A673 (cell line): Measurements from ENCODE around the gene WDR88.

Source experiments
- EZH2 ChIP-seq: fragments of 200-600 bp; sonication (generic); IDR thresholded peaks from 2 replicates; pipeline ENCODE4 v1.6.1; 2017; ENCODE audit warnings: borderline replicate concordance, low read depth, mild to moderate bottlenecking, mixed read lengths, antibody characterized with exemption, low read length; ENCODE audit not compliant: poor library complexity, severe bottlenecking
- TF ChIP-seq, protein P1 (sequence below): fragments of 300-800, 200-600 bp; sonication (generic); conservative IDR thresholded peaks from 2 replicates; pipeline ENCODE4 v1.5.1; 2017; ENCODE audit warnings: low read depth, mild to moderate bottlenecking, antibody characterized with exemption, low read length, moderate library complexity, mixed read lengths

DNA sequence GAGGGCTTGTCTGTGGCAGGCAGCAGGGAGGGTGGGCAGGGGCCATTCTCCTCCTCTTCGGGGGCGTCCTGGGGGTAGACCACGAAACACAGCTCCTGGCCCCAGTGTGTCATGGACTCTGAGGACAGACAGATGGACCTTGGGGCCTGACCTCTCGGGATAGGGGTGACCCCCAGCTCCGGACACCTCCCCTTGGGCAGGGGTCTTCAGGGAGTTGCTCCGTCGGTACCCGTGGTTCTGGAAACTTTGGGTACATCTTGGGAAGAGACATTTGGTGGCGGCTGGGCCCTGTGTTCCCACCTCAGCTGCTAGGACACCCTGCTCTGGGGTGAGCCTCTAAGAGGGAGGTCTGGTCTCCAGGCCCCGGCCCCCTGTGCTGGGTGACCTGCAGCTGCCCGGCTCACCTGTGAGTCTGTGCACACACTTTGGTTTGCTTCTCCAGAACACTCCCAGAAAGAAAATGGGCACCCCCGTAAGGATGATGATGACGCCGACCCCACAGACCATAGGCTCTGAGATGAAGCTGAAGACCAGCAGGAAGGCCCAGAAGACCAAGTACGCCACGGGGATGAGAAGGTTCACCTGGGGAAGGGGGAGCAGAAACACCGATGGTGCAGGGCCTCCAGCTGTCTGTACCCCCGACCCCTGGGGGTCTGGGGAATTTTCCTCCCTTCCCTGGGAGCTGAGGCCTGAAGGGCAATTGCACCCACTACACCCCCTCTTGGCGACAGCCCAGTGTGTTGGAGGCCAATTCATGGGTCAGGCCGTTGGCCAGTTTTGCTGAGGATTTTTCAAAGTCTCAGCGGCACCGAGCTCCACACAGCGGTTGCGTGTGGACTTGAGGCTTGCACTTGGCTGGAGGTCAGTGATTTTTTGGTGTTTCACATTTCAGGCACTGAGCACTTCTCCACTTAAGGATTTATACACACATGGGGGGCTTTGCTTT lies 77.3 kb downstream of the WDR88 start:
- TF ChIP-seq, protein P1, sequence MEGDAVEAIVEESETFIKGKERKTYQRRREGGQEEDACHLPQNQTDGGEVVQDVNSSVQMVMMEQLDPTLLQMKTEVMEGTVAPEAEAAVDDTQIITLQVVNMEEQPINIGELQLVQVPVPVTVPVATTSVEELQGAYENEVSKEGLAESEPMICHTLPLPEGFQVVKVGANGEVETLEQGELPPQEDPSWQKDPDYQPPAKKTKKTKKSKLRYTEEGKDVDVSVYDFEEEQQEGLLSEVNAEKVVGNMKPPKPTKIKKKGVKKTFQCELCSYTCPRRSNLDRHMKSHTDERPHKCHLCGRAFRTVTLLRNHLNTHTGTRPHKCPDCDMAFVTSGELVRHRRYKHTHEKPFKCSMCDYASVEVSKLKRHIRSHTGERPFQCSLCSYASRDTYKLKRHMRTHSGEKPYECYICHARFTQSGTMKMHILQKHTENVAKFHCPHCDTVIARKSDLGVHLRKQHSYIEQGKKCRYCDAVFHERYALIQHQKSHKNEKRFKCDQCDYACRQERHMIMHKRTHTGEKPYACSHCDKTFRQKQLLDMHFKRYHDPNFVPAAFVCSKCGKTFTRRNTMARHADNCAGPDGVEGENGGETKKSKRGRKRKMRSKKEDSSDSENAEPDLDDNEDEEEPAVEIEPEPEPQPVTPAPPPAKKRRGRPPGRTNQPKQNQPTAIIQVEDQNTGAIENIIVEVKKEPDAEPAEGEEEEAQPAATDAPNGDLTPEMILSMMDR = no peak
- TF ChIP-seq EZH2 = no peak
